Transverse colon (tissue), 4 donors: ENCODE results near the gene MARCKSL1. TPM values are rescaled to one million over a fixed set of nuclear protein-coding genes. Genes with fewer than 3 reads are reported as not detected.

Experiments
- DNase-seq: peaks from one replicate; pipeline ENCODE4 v3.0.0-alpha.2; 2019
- H3K27ac ChIP-seq, 4 donors: fragments of 200-600 bp; sonication (generic); 2 replicates each; pipeline ENCODE4 v1.5.1; 2016 to 2018; ENCODE audit warnings: inconsistent platforms in 4 of 4
- H3K27me3 ChIP-seq: fragments of 200-600 bp; sonication (generic); 2 replicates; pipeline ENCODE4 v1.5.1; 2017; ENCODE audit warnings: inconsistent platforms
- H3K36me3 ChIP-seq, 4 donors: fragments of 200-600 bp; sonication (generic); 2 replicates each; pipeline ENCODE4 v1.5.1; 2017 to 2019; ENCODE audit warnings: inconsistent platforms in 4 of 4
- H3K4me1 ChIP-seq, 4 donors: fragments of 200-600 bp; sonication (generic); 2 replicates each; pipeline ENCODE4 v1.5.1; 2017 to 2020; ENCODE audit warnings: inconsistent platforms in 4 of 4
- H3K4me3 ChIP-seq, 4 donors: fragments of 200-600 bp; sonication (generic); 1 replicate in 1 of 4; 2 replicates in 3 of 4; pipeline versions ENCODE4 v1.5.1 to v1.6.1; 2017 to 2019; ENCODE audit warnings: inconsistent platforms in 4 of 4
- H3K9me3 ChIP-seq, 2 donors: fragments of 200-600 bp; sonication (generic); 2 replicates each; pipeline ENCODE4 v1.5.1; 2017 to 2019; ENCODE audit warnings: inconsistent platforms in 2 of 2
- EP300 ChIP-seq: sonication (generic); formaldehyde crosslinking; IDR thresholded peaks from one replicate; pipeline ENCODE4 v1.6.1; 2017; ENCODE audit warnings: antibody characterized with exemption, low read depth
- POLR2A ChIP-seq: fragments of 450-650 bp; IDR thresholded peaks from one replicate; pipeline ENCODE4 v1.6.1; 2016; ENCODE audit warnings: antibody characterized with exemption, mild to moderate bottlenecking, moderate library complexity
- POLR2AphosphoS5 ChIP-seq, 3 donors: sonication (generic); formaldehyde crosslinking; IDR thresholded peaks; one replicate each; pipeline ENCODE4 v1.6.1; 2016; ENCODE audit warnings: antibody characterized with exemption in 3 of 3
- WGBS, 2 donors: methylation state at CpG; one replicate each; pipeline ENCODE4 v1.1.5; 2018; ENCODE audit warnings: low coverage in 1 of 2; 5-methylcytosine and 5-hydroxymethylcytosine counted together
- in situ Hi-C, 4 donors: fragments of 200-750 bp; cut with MboI; loops; one replicate each; pipeline versions ENCODE4 v1.15.0 to v1.15.1; 2017; ENCODE audit warnings: low sequenced_read_pairs in 3 of 4, low pct_ligation_motif_present in 1 of 4, low pct_unique_long_range_greater_than_20kb in 1 of 4
- intact Hi-C: fragments of 100-400 bp; cut with DNase I; formaldehyde crosslinking; loops from one replicate; pipeline ENCODE4 v1.15.1; 2023; ENCODE audit warnings: low total_unique reads
- total RNA-seq, 4 donors: library from RNA; depleted of rRNA; stranded (reverse); fragments of >200 nt; gene quantifications; one replicate each; pipeline ENCODE4 v1.1.0, GENCODE V29; 2016
- TF ChIP-seq, protein P1 (sequence below), 5 experiments: fragments of 200-600 bp in 3 of 5; fragments of 450-650 bp in 2 of 5; sonication (generic) in 3 of 5; IDR thresholded peaks; 1 replicate in 2 of 5; 2 replicates in 3 of 5; pipeline ENCODE4 v1.5.1; 2016 to 2017; ENCODE audit warnings: antibody characterized with exemption in 5 of 5, inconsistent platforms in 3 of 5, mild to moderate bottlenecking in 2 of 5, moderate library complexity in 1 of 5

Gene MARCKSL1
- total RNA-seq, 4 donors from 2014 or later = 40.0 to 62.8 (median 53.0) TPM

DNA sequence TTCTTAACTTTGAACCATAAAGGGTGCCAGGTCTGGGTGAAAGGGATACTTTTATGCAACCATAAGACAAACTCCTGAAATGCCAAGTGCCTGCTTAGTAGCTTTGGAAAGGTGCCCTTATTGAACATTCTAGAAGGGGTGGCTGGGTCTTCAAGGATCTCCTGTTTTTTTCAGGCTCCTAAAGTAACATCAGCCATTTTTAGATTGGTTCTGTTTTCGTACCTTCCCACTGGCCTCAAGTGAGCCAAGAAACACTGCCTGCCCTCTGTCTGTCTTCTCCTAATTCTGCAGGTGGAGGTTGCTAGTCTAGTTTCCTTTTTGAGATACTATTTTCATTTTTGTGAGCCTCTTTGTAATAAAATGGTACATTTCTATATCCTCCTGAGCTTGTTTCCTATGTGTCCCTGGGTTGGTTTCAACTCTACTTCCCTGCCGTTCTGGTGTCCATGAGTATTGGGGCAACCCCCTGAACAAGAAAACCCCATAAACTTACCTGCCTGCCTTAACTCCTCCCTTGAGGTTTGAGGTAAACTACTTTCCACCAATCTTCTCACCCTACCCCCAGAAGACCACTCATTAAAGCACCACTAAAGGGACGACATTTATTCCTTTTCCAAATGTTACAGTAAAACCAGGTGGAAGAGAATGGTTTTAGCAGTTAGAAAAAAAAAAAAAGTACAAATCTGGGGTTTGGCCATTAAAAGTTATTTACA, 2.6 kb downstream of the MARCKSL1 start:
- H3K4me3 ChIP-seq = no peak overlapping the region
- intact Hi-C loops = no loop called here
- WGBS, 2 donors = 53 to 65% methylated on average over 2 to 3 of the region's 3 CpGs
- no peak for TF ChIP-seq EP300
- TF ChIP-seq, protein P1, sequence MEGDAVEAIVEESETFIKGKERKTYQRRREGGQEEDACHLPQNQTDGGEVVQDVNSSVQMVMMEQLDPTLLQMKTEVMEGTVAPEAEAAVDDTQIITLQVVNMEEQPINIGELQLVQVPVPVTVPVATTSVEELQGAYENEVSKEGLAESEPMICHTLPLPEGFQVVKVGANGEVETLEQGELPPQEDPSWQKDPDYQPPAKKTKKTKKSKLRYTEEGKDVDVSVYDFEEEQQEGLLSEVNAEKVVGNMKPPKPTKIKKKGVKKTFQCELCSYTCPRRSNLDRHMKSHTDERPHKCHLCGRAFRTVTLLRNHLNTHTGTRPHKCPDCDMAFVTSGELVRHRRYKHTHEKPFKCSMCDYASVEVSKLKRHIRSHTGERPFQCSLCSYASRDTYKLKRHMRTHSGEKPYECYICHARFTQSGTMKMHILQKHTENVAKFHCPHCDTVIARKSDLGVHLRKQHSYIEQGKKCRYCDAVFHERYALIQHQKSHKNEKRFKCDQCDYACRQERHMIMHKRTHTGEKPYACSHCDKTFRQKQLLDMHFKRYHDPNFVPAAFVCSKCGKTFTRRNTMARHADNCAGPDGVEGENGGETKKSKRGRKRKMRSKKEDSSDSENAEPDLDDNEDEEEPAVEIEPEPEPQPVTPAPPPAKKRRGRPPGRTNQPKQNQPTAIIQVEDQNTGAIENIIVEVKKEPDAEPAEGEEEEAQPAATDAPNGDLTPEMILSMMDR (IDR thresholded peaks at IDR 0.05) = no peak
- no peak for TF ChIP-seq POLR2A
- TF ChIP-seq POLR2AphosphoS5 (IDR thresholded peaks at IDR 0.05) = no peak
- no peaks in the 10 kb centered on the region for H3K9me3 ChIP-seq
- in situ Hi-C loops = no loop called here
- H3K4me1 ChIP-seq = peaks cover 16 to 51% (median 40%) of the 10 kb centered on the region in 4 donors
- no peaks in the 10 kb centered on the region for H3K27me3 ChIP-seq
- peaks cover 0 to 20% (median 9%) of the 10 kb centered on the region in 4 donors for H3K36me3 ChIP-seq
- peak overlapping the region; percentile 17 to 91 (median 33) for H3K27ac ChIP-seq
- DNase-seq = no peak

DNA sequence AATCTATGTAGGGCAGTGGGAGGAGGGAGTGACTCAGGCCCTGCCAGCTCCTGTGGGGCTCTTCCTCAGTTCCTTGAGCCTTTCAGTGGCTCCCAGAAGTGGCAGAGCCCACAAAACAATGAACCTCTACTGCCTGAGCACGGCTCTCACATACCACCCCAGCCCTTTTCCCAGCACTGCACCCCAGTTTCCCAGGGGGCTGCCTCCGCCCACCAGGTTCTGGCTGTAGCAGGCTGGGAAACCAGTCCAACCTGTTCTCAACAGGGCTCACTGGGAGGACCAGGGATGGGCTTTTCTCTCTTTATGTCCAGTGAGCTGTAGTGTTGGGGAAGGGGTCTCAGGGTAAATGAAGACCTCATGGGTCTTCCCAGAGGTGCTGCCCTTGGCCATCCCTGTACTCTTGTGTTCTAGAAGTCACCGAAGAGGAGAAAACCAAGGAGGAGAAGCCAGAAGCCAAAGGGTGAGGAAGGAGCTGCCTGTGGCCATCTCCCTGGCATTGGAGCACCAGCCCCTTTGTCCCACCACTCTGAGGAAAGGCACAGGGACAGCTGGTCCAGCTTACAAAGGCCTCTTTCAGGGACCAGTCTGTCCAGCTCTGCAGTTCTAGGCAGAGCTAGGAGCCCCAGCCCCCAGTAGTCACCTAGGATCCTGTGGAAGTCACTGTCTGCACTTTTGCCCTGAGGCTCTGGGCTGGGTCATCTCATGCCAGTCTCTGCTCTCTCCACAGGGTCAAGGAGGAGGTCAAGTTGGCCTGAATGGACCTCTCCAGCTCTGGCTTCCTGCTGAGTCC, 3.5 kb downstream of the MARCKSL1 start:
- no peak overlapping the region for H3K4me3 ChIP-seq
- WGBS, 2 donors = 48% methylated on average over 3 of the region's 3 CpGs; no CpG with 5 or more reads in 1 of the 2 donors
- peaks cover 0 to 28% (median 13%) of the 10 kb centered on the region in 4 donors for H3K36me3 ChIP-seq
- H3K27ac ChIP-seq = peak overlapping the region; percentile 17 to 91 (median 33)
- intact Hi-C loops (no loop called here), in situ Hi-C loops (no loop called here)
- peak in 1 of 3 donors; percentile 15 for TF ChIP-seq POLR2AphosphoS5 (IDR thresholded peaks at IDR 0.05)
- TF ChIP-seq, protein P1 (IDR thresholded peaks at IDR 0.05) = no peak
- H3K27me3 ChIP-seq = no peaks in the 10 kb centered on the region
- DNase-seq = peak; percentile 55
- H3K4me1 ChIP-seq = peaks cover 16 to 43% (median 31%) of the 10 kb centered on the region in 4 donors
- no peaks in the 10 kb centered on the region for H3K9me3 ChIP-seq

- DNase-seq = no peak
- peaks cover 9 to 34% (median 24%) of the 10 kb centered on the region in 4 donors for H3K4me1 ChIP-seq
- no peaks in the 10 kb centered on the region for H3K9me3 ChIP-seq
- 93% methylated on average over 12 of the region's 12 CpGs; no CpG with 5 or more reads in 1 of the 2 donors for WGBS, 2 donors
- TF ChIP-seq, protein P1 (IDR thresholded peaks at IDR 0.05) = no peak
- TF ChIP-seq POLR2A (no peak), EP300 (no peak), POLR2AphosphoS5 (IDR thresholded peaks at IDR 0.05) (no peak)
- in situ Hi-C loops = no loop called here
- H3K36me3 ChIP-seq = peaks cover 0 to 37% (median 18%) of the 10 kb centered on the region in 4 donors
- intact Hi-C loops = no loop called here
- H3K4me3 ChIP-seq = no peak overlapping the region
- no peak overlapping the region for H3K27ac ChIP-seq
- no peaks in the 10 kb centered on the region for H3K27me3 ChIP-seq
These were observed 4.5 kb downstream of the MARCKSL1 start for GRCh38 chr1:32331549-32331948.

DNA sequence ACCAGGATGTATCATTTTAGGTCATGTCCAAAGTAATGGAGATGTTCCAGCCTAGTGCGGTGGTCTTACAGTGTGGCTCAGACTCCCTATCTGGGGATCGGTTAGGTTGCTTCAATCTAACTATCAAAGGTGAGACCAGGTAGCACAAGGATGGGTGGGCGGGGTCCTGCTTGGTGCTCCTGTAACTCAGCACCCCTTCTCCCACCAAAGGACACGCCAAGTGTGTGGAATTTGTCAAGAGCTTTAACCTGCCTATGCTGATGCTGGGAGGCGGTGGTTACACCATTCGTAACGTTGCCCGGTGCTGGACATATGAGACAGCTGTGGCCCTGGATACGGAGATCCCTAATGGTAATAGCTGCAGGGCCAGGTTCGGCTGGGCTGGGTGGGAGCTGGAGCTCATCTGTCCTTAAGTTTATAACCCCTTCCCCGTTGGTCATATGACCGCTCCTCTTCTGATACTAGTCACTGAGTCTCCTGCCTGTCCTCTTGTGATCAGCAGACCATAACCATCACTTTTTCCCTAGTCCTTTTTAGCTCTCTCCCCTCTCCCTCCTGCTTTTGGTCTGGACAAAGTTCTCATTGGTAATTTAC, 5.4 kb downstream of the MARCKSL1 start:
- 80 to 90% methylated on average over 2 to 11 of the region's 12 CpGs for WGBS, 2 donors
- in situ Hi-C loops (no loop called here), intact Hi-C loops (no loop called here)
- Histone ChIP-seq H3K9me3 (no peaks in the 10 kb centered on the region), H3K4me3 (no peak overlapping the region), H3K27ac (no peak overlapping the region), H3K36me3 (peaks cover 0 to 42% (median 20%) of the 10 kb centered on the region in 4 donors), H3K4me1 (peaks cover 8 to 29% (median 18%) of the 10 kb centered on the region in 4 donors), H3K27me3 (no peaks in the 10 kb centered on the region)
- no peak for DNase-seq
- TF ChIP-seq, protein P1 (IDR thresholded peaks at IDR 0.05) = no peak
- no peak for TF ChIP-seq POLR2AphosphoS5 (IDR thresholded peaks at IDR 0.05)
- no peak for TF ChIP-seq POLR2A
- TF ChIP-seq EP300 = no peak
